ENCODE measurements around the gene ZNF518A. TPM values are rescaled to one million over a fixed set of nuclear protein-coding genes. Genes with fewer than 3 reads are reported as not detected.

ZNF518A gene
- total RNA-seq, 3 donors from 2014 or later: 8.4 to 11.8 (median 10.6) TPM

DNA sequence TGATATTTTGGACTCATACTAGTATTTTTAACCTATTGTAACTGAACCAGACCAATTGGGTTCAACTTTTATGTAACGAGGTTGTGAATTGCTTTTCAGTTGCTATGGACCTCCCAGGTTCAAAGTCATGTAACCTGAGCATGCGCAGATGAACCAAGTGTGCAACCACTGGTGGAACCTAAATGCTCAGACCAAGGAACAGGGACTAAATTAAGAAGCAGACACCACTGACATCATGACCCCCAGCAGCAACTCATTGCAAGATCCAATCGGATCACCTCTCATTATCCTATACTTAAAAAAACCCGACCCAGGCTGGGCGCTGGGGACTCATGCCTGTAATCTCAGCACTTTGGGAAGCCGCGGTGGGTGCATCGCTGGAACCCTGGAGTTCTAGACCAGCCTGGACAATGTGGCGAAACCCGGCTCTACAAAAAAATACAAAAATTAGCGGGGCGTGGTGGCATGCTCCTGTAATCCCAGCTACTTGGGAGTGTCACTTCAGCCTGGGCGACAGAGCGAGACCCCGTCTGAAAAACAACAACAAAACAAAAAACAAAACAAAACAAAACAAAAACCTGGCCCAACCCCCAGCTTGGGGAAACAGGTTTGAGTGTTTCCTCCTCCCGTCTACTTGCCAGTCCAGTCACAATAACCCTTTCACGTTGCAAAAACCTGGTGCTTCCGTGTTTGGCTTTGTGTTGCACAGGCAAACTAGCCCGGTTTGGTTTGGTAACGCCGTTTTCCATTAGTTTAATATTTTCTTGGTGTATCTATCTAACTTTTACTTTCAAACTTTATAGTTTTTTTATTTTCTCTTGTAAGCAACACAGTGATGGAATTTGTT lies 11.3 kb upstream of the ZNF518A start:
- ATAC-seq: no peak
- peaks cover 68% of the 10 kb centered on the region for H3K27me3 Mint-ChIP-seq (ENCODE audit: low read depth)

DNA sequence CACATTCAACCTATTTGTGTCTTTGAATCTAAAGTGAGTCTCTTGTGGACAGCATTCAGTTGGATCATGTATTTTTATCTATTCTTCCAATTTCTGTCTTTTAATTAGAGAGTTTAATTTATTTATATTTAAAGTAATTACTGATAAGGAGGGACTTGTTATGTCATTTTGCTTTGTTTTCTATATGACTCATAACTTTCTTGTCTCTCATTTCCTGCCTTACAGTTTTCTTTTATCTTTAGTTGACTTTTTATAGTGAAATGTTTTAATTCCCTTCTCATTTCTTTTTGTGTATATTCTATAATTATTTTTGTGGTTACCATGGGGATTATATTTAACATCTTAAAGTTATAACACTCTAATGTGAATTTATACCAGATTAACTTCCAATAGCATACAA lies 7.3 kb upstream of the ZNF518A start:
- H3K4me3 Mint-ChIP-seq: no peak overlapping the region
- ATAC-seq (no peak), DNase-seq (no peak)
- H3K36me3 Mint-ChIP-seq (ENCODE audit: insufficient read depth): no peaks in the 10 kb centered on the region
- H3K27me3 Mint-ChIP-seq (ENCODE audit: low read depth): peaks cover 75% of the 10 kb centered on the region
- no peaks in the 10 kb centered on the region for H3K4me1 Mint-ChIP-seq (ENCODE audit: low read depth)
- no peaks in the 10 kb centered on the region for H3K9me3 Mint-ChIP-seq

More for the DNA sequence above, 11.3 kb upstream of the ZNF518A start:
- Mint-ChIP-seq H3K36me3 (ENCODE audit: insufficient read depth) (no peaks in the 10 kb centered on the region), H3K4me1 (ENCODE audit: low read depth) (no peaks in the 10 kb centered on the region), H3K9me3 (no peaks in the 10 kb centered on the region), H3K4me3 (no peak overlapping the region)
- no peak for DNase-seq

DNA sequence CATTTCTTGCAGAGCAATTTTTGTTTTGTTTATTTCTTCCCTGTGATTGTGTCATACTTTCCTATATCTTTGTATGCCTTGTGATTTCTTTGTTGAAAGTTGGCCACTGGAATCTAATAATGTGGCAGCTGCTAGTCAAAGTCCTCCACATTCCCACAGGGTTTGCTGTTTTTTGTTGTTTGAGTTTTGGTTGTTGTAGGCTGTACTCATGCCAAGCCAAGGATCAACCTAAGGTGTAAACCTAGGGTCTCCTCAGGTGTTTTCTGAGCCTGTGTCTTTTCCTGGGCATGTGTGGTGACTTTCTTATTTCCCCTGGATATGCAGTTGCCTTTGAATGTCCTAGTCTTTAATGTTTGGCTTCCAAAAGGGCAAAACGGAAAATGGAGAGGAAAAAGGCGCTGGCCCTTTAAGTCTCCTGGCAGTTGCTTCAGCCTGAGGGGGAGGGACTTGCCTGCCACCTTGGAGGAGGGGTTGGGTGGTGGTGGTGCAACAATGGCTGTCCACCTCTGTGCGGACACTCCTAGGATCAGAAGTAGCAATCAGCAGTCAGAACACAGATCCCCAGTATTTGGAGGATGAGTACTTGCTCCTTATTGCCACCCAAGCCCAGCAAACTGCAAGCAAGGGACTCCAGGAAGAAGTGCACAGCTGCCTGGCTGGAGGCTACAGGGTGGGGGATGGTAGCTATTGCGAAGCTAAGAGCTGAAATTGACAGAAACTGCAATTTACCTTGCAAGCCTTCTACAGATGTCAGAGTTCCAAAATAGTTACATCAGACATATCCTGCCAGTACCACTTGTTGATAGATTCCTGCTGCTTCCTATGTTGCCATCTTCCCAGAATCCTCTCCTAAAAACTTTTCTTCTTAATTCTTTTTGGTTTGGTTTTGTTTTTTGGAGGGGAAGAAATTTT lies 5.6 kb upstream of the ZNF518A start:
- Mint-ChIP-seq H3K4me1 (ENCODE audit: low read depth) (peaks cover 4% of the 10 kb centered on the region), H3K36me3 (ENCODE audit: insufficient read depth) (peaks cover 5% of the 10 kb centered on the region), H3K4me3 (no peak overlapping the region), H3K9me3 (peaks cover 6% of the 10 kb centered on the region), H3K27me3 (ENCODE audit: low read depth) (peaks cover 73% of the 10 kb centered on the region)
- ATAC-seq (no peak), DNase-seq (no peak)

DNA sequence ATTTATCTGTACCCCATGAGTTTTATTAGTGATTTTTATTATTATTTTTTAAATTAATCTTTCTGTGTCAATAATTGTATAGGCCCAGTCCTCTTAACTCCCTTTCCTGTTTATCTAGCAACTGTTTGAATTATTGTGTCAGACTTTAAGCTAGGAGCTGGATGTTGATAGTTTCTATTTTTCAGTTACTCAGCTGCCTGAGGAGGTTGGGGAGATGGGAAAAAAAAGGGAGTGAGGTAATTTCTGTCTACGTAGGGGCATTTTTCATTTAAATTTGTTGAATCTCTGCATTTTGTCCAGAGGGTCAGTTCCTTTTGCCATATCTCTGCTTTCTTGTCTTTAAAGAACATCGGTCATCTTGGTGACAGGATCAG lies 5.0 kb upstream of the ZNF518A start:
- Mint-ChIP-seq H3K9me3 (peaks cover 6% of the 10 kb centered on the region), H3K27me3 (ENCODE audit: low read depth) (peaks cover 68% of the 10 kb centered on the region), H3K4me1 (ENCODE audit: low read depth) (peaks cover 8% of the 10 kb centered on the region), H3K4me3 (no peak overlapping the region), H3K36me3 (ENCODE audit: insufficient read depth) (peaks cover 5% of the 10 kb centered on the region)
- ATAC-seq (no peak), DNase-seq (no peak)

DNA sequence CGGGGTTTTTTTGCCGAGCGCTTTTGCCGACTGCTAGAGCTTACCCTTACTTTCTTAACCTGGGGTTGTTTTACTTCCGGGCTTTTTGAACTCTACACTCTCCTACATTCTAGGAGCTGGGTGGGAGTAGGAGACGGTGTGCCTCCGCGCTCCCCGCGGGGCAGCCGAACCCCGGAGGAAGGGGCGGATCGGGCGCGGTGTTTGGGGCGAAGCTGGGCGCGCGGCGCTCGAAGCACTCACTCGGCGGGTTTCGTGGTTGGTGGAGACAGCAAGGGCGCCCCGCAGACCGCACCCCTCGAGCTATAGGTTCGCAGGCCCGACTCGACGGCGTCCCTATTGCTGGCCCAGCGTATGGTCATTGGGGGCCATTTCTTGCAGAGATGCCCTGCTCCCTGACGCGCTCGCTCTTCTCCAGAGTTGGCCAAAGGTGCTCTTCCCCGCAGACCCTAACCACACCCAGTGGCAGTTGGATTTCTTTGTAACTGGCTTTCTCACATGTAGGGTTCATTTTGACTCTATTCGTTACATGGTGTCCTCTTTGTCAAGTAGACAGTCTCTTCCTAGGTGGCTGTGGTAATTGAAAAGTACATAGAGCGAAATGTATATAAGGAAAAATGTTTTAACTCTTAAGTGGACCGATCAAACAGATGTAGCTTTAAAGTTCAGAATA lies 364 bp downstream of the ZNF518A start:
- H3K4me3 Mint-ChIP-seq: peak overlapping the region; percentile 92
- peak; percentile 66 for DNase-seq
- peaks cover 27% of the 10 kb centered on the region for H3K36me3 Mint-ChIP-seq (ENCODE audit: insufficient read depth)
- H3K4me1 Mint-ChIP-seq (ENCODE audit: low read depth): peaks cover 18% of the 10 kb centered on the region
- H3K27me3 Mint-ChIP-seq (ENCODE audit: low read depth): peaks cover 25% of the 10 kb centered on the region
- peaks cover 6% of the 10 kb centered on the region for H3K9me3 Mint-ChIP-seq
- ATAC-seq: peak; percentile 81 to 84

DNA sequence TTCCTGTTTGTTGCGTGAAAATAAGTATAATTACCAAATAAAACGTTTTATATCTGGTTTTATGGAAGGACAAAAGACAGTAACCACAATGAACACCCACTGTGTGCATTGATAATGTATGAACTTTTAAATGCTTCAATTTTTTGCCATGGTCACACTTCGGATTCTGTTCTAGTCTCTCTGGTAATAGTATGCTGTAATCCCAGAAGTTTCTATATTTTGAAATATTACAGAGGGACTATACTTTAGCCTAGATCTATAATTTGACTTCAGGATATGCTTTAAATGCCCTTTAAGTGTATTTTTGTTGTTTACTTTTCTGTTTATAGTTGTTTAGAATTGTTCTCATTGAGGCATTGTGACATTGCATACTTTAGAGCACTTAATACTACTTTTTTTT lies 1.5 kb downstream of the ZNF518A start:
- Mint-ChIP-seq H3K9me3 (peaks cover 6% of the 10 kb centered on the region), H3K36me3 (ENCODE audit: insufficient read depth) (peaks cover 32% of the 10 kb centered on the region), H3K4me1 (ENCODE audit: low read depth) (peaks cover 18% of the 10 kb centered on the region), H3K4me3 (peak overlapping the region; percentile 92), H3K27me3 (ENCODE audit: low read depth) (peaks cover 16% of the 10 kb centered on the region)
- DNase-seq (no peak), ATAC-seq (no peak)

DNA sequence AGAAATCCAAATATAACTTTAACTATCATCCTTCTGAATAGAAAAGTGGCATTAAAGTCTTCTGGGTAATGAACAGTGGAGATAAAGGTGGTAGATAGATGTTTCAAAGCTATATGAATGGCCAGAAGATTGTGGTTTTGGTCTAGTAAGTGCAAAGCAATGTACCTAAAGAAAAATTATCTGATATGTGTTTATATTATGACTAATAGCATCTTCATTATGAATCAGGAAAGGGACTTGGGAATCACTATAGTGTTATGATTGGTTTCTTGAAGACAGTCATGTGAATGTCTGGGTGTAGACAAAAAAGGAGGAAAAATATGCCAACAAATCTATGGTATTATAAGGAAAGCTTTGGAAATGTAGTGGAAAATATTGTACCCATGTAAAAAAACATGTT lies 3.0 kb downstream of the ZNF518A start:
- peaks cover 6% of the 10 kb centered on the region for H3K9me3 Mint-ChIP-seq

DNA sequence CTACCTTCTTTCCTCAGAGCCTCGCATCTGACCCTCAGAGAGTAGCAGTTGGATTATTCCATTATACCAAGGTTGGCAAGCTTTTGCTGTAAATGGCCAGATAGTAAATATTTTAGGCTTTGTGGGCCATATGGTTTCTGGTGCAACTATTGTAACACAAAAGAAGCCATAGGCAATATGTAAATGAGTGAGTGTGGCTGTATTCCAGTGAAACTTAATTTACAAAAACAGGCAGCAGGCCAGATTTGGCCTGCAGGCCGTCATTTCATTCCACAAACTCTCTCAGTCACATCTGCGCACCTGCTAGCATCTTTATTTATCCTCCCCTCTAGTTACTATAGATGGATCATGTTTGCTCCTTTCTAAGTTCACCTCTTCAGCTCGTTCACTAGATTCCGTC lies 6.7 kb downstream of the ZNF518A start:
- Mint-ChIP-seq H3K4me3 (no peak overlapping the region), H3K4me1 (ENCODE audit: low read depth) (peaks cover 9% of the 10 kb centered on the region), H3K36me3 (ENCODE audit: insufficient read depth) (peaks cover 60% of the 10 kb centered on the region), H3K9me3 (no peaks in the 10 kb centered on the region), H3K27me3 (ENCODE audit: low read depth) (no peaks in the 10 kb centered on the region)
- DNase-seq: no peak
- ATAC-seq: no peak

More for the DNA sequence above, 3.0 kb downstream of the ZNF518A start:
- Mint-ChIP-seq H3K4me3 (no peak overlapping the region), H3K4me1 (ENCODE audit: low read depth) (peaks cover 23% of the 10 kb centered on the region), H3K36me3 (ENCODE audit: insufficient read depth) (peaks cover 44% of the 10 kb centered on the region), H3K27me3 (ENCODE audit: low read depth) (peaks cover 5% of the 10 kb centered on the region)
- ATAC-seq (no peak), DNase-seq (no peak)

DNA sequence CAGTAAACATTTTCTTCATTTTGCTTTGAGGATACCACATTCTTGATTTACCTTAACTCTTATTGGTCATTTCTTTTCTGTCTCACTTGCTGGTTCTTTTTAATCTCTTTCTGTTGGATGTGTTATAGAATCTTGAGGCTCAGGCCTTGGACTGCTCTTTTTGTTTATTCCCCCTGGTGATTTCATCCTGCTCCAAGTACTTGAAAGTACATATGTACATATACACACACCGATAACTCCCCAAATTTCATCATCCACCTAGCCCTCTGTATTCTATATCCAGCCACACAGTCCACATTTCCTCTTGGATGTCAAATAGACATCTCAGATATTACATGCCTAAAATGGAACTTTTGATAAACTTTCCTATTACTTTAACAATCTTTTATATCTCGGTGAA lies 7.5 kb downstream of the ZNF518A start:
- H3K4me3 Mint-ChIP-seq: no peak overlapping the region
- no peak for ATAC-seq
- H3K9me3 Mint-ChIP-seq: no peaks in the 10 kb centered on the region
- DNase-seq: no peak
- H3K36me3 Mint-ChIP-seq (ENCODE audit: insufficient read depth): peaks cover 63% of the 10 kb centered on the region
- H3K4me1 Mint-ChIP-seq (ENCODE audit: low read depth): peaks cover 8% of the 10 kb centered on the region
- H3K27me3 Mint-ChIP-seq (ENCODE audit: low read depth): no peaks in the 10 kb centered on the region

DNA sequence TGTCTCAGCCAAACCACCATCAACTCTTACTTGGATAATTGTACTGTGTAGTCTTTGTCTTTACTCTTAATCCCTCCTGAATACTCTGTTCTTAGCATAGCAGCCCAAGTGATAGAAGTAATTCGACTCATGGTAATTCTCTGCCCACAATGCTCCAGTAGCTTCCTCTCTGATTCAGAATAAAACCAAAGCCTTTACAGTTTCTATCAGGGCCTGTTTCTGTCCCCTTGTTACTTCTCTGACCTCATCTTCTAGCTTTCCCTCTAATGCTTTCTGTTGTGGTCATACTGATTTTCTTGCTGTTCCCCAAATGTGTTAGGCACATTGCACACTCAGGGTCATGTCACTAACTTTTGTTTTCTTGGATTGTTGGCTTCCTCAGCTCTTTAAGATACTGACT lies 8.0 kb downstream of the ZNF518A start:
- ATAC-seq (peak; percentile 57 to 74), DNase-seq (no peak)
- no peaks in the 10 kb centered on the region for H3K9me3 Mint-ChIP-seq
- H3K27me3 Mint-ChIP-seq (ENCODE audit: low read depth): no peaks in the 10 kb centered on the region
- peaks cover 8% of the 10 kb centered on the region for H3K4me1 Mint-ChIP-seq (ENCODE audit: low read depth)
- no peak overlapping the region for H3K4me3 Mint-ChIP-seq
- peaks cover 66% of the 10 kb centered on the region for H3K36me3 Mint-ChIP-seq (ENCODE audit: insufficient read depth)

DNA sequence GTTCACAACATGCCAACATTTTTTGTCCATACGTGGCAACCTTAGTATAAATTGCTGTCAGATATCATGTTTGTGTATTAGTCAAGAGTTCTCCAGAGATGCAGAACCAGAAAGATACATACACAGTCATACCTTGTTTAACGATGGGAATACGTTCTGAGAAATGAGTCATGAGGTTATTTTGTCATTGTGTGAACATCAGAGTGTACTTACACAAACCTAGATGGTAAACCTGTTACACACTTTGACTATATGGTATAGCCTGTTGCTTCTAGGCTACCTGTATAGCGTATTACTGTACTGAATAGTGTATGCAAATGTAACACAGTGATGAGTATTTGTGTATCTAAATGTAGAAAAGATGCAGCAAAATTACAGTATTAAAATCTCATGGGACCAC lies 22.3 kb downstream of the ZNF518A start:
- Mint-ChIP-seq H3K4me1 (ENCODE audit: low read depth) (no peaks in the 10 kb centered on the region), H3K9me3 (no peaks in the 10 kb centered on the region), H3K36me3 (ENCODE audit: insufficient read depth) (peaks cover 72% of the 10 kb centered on the region), H3K27me3 (ENCODE audit: low read depth) (no peaks in the 10 kb centered on the region), H3K4me3 (no peak overlapping the region)
- no peak for ATAC-seq
- DNase-seq: no peak

DNA sequence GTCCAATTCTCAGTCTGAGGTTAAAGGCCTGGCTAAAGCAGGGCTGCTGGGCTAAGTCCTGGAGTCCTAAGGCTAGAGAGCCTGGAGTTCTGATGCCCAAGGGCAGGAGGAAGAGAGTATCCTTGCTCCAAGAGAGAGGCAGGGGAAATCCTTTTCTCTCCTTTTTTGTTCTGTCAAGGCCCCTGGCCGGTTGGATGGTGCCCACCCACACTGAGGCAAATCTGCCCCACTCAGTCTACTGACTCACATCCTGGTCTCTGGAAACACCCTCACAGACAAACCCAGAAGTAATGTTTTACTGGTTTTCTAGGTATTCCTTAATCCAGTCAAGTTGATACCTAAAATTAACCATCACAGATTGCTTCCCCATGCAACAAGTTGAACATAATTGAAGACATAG lies 23.0 kb downstream of the ZNF518A start:
- Mint-ChIP-seq H3K4me3 (no peak overlapping the region), H3K27me3 (ENCODE audit: low read depth) (no peaks in the 10 kb centered on the region), H3K4me1 (ENCODE audit: low read depth) (no peaks in the 10 kb centered on the region), H3K9me3 (peaks cover 4% of the 10 kb centered on the region), H3K36me3 (ENCODE audit: insufficient read depth) (peaks cover 75% of the 10 kb centered on the region)
- no peak for DNase-seq
- no peak for ATAC-seq

DNA sequence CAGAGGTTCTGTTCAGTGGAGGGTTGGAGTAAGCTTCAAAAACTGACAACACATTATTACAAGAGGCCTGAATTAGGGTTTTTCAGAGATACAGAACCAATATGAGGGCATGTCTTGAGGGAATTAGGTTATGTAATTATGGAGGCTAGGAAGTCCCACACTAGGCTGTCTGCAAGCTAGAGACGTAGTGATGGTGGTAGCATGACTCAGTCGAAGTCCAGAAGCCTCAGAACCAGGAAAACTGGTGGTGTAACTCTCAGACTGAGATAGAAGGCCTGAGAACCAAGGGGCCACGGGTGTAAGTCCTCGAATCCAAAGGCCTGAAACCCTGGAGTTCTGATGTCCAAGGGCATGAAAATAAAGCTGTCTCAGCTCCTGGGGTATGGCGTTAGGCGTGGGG lies 35.6 kb downstream of the ZNF518A start:
- no peaks in the 10 kb centered on the region for H3K27me3 Mint-ChIP-seq (ENCODE audit: low read depth)
- no peak overlapping the region for H3K4me3 Mint-ChIP-seq
- DNase-seq (no peak), ATAC-seq (no peak)
- H3K36me3 Mint-ChIP-seq (ENCODE audit: insufficient read depth): peaks cover 7% of the 10 kb centered on the region
- H3K4me1 Mint-ChIP-seq (ENCODE audit: low read depth): no peaks in the 10 kb centered on the region
- H3K9me3 Mint-ChIP-seq: peaks cover 40% of the 10 kb centered on the region

DNA sequence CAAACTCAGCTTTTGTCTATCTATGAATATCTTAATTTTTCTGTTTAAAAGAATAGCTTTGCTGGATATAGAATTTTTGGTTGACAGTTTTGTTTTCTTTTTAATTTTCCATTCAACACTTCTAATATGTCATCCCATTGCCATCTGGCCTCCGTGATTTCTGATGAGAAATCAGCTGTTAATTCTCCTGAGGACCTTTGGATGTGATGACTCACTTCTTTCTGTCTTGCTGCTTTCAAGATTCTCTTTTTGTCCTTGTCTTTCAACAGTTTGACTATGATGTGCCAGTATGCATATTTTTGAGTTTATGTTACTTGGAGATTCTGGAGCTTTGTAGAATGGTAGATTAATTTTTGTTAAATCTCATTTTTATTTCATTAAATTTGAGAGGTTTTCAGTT lies 38.4 kb downstream of the ZNF518A start:
- DNase-seq: no peak
- ATAC-seq: no peak
- Mint-ChIP-seq H3K4me3 (no peak overlapping the region), H3K36me3 (ENCODE audit: insufficient read depth) (peaks cover 7% of the 10 kb centered on the region), H3K4me1 (ENCODE audit: low read depth) (no peaks in the 10 kb centered on the region), H3K9me3 (peaks cover 52% of the 10 kb centered on the region), H3K27me3 (ENCODE audit: low read depth) (no peaks in the 10 kb centered on the region)

Data from activated T-cell treated with anti-CD3 and anti-CD28 coated beads, Interleukin-2, amount 50 U/mL, for 4 hours (primary cell).